ENCODE measurements around the gene SYNPO2.
"Not testable (repeated sequence)": the region's sequence is repeated elsewhere in the genome, so short reads cannot be mapped to it uniquely, and the experiment has no call there.

Gene SYNPO2

DNA sequence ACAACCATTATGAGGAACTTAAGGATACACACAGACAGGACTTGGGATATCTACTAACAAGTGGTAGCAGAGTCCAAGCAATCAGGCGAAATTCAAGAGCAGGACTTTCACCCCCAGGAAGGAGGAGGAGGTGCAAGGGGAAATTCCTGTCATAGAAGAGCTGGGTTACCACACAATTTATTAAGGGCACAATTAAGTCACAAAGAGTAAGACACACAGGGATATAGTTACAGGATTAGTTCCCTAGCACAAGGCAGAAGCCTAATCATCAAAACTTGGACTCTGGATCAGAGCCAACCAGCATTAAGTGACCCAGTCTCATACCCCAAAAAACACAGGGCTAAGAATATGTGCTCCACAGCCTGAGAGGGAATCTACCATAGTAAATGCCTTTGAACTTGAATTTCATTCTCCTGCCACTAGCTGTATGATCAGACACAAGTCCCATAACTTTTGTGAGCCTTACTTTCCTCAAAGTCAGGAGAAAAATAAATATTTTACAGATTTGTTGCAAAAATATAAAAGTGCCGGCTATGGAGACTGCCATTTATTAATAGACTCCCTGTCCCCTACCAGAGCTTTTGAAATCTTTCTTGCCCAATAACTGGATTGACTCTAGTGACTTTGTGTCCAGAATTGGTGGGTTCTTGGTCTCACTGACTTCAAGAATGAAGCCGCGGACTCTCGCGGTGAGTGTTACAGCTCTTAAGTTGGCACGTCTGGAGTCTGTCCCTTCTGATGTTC lies 87.0 kb downstream of the SYNPO2 start:
- DNase-seq (ENCODE audit: low read depth): no peak

GRCh38 chr4:118976193-118976560 lies 87.5 kb downstream of the SYNPO2 start:
- DNase-seq (ENCODE audit: low read depth): not testable (repeated sequence)

DNA sequence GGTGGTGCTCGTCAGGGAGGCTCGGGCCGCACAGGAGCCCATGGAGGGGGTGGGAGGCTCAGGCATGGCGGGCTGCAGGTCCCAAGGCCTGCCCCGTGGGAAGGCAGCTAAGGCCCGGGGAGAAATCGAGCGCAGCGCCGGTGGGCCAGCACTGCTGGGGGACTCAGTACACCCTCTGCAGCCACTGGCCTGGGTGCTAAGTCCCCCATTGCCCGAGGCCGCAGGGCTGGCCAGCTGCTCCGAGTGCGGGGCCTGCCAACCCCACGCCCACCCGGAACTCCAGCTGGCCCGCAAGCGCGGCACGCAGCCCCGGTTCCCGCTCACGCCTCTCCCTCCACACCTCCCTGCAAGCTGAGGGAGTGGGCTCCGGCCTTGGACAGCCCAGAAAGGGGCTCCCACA lies 88.4 kb downstream of the SYNPO2 start:
- not testable (repeated sequence) for DNase-seq (ENCODE audit: low read depth)

DNA sequence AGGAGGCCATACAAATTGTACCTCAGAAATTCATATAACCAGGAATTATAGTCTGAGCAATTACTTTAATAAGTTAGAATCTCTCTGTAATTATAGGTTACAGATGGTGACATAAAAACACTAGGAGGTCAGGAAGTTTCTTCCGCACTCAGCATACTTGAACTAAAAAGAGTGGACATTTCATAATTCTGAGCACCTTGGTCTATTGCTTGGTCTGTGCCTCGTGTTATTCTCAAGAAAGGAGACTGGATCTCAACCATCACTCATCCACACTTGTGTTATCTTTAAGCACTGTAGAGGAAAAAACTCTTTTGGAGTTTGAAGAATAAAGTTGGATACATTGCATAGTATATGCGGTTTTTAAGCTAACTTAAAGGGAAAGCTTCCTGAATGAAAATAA lies 91.1 kb downstream of the SYNPO2 start:
- no peak for DNase-seq (ENCODE audit: low read depth)

- no peak for DNase-seq (ENCODE audit: low read depth)
Measured at GRCh38 chr4:118981171-118981838, 92.7 kb downstream of the SYNPO2 start.

- DNase-seq (ENCODE audit: low read depth): peak; percentile 2
Measured at GRCh38 chr4:118981839-118982381, 93.3 kb downstream of the SYNPO2 start.

GRCh38 chr4:118983293-118983692 lies 94.6 kb downstream of the SYNPO2 start:
- DNase-seq (ENCODE audit: low read depth): no peak

GRCh38 chr4:118983831-118984230 lies 95.2 kb downstream of the SYNPO2 start:
- DNase-seq (ENCODE audit: low read depth): no peak

GRCh38 chr4:118985170-118986000 lies 96.7 kb downstream of the SYNPO2 start:
- no peak for DNase-seq (ENCODE audit: low read depth)

DNA sequence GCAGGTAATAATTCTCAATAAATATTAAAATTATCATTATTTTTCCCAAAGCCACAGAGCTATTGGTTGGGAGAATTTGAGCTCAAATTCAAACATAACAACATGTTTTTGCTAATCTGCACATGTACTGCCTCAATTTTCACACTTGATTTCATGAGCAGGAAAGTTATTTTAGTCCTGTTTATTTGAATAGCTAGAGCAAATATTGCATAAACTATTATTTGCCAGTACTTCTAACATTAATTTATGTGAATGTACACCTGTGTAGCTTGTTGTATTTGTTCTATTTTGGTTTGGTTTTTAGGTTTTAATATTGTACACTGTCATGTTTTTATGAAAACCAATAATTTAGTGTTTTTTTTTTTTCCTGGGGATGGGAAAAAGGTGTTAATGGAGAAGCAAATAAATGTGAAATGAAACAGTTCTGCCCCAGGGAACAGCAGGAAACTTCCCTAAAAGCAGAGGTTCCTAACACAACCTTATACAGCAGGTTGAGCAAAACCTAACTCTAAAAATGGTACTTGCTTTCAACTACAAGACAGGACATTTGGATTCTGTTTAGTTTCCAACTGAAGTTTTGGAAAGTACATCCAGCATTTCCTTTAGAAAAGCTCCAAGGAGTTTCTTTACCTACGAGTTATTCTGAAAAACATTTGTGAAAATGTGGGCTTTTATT lies 99.4 kb downstream of the SYNPO2 start:
- DNase-seq (ENCODE audit: low read depth): no peak

- no peak for DNase-seq (ENCODE audit: low read depth)
Measured at GRCh38 chr4:118988635-118988972, 100.0 kb downstream of the SYNPO2 start.

DNA sequence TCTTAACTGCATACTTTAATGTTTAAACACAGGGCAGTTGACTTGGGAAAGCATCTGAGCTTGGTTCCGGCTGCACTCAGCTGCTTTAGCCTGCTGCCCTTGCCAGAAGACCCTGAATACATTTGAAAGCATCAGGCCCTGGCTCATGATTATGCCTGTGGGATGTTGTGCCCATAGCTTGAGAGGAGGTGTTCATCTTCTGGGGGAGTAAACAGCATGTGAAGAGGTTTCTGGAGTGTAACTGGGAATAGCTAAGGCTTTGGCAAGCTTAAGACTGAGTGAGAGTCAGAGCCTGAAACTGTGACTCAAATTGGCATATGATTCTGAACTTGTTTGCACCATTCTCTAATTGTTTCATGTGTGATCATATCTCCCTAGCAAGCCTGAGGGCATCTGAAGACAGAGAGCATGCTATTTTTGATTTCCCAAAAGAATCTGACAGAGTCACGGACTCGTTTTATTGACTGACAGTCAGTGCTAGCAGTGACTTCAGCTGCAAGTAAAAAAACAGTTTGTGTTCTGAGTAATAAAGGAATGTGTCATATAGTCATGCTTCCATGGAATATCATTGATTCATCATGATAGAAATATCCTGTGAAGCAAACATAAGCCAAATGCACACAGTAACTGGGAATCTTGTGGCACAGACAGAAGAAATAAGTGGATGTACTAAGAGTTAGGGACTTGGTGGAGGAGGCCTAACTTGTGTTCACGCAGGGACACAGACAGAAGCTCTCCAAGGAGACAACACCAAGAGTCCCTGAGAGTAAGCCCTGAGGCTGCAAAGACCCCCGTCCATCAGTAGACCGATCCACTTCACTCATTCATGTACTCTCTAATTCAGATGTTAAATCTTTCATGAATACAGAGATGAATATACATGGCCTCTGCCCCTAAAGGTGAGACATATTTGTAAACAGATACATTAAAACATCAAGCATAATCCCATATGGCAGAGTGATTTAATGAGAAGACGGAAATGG lies 100.7 kb downstream of the SYNPO2 start:
- no peak for DNase-seq (ENCODE audit: low read depth)

- DNase-seq (ENCODE audit: low read depth): no peak
Measured at GRCh38 chr4:118991686-118992085, 103.0 kb downstream of the SYNPO2 start.

GRCh38 chr4:118992149-118992548 lies 103.5 kb downstream of the SYNPO2 start:
- no peak for DNase-seq (ENCODE audit: low read depth)

DNA sequence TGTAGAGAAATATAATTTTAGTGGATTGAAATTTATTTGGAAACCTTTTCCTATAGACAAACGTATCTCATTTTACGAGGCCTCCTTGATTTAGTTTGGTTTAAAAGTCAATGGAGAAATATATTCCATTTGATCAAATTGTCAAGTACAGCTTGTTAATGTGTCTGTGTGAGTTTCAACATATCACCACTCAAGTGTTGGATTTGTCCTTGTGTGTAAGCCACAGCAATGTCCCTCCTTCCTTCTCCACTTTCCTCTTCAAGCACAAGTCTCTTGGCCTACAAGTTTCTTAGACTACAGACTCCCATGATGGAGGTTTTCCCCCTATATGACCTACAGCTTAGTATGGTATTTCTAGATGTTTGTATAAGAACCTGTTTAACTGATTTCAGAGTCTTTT lies 104.7 kb downstream of the SYNPO2 start:
- DNase-seq (ENCODE audit: low read depth): no peak

DNA sequence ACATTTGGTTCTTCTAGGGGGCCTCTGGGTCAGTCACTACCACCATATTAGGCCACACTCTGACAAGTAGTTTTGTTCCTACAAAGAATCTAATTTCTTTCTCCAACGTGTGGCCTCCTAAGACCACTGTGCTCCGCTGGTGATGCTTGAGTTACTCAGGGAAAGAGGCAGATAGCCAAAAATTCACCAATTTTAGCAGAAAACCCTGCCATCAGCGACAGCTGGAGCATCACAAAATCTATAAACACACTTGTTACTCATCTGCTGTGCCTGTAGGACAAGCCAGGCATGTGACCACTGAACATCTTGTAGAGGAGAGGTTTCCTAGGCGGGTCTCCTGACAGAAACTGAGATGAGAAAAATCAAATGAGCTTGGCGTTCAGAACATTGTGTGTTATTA lies 105.4 kb downstream of the SYNPO2 start:
- DNase-seq (ENCODE audit: low read depth): no peak

- DNase-seq (ENCODE audit: low read depth): no peak
Measured at GRCh38 chr4:118995693-118996391, 107.2 kb downstream of the SYNPO2 start.

GRCh38 chr4:118997601-118998000 lies 108.9 kb downstream of the SYNPO2 start:
- no peak for DNase-seq (ENCODE audit: low read depth)

GRCh38 chr4:118999919-119000318 lies 111.3 kb downstream of the SYNPO2 start:
- no peak for DNase-seq (ENCODE audit: low read depth)

- no peak for DNase-seq (ENCODE audit: low read depth)
Measured at GRCh38 chr4:119000400-119000799, 111.7 kb downstream of the SYNPO2 start.
